ENCODE data around the gene ZNF334. TPM values are rescaled to one million over a fixed set of nuclear protein-coding genes. Genes with fewer than 3 reads are reported as not detected.

The ZNF334 gene
- total RNA-seq, 2 experiments from 2014 or later, result not detected

GRCh38 chr20:46546936-46547335 is 33.6 kb upstream of the ZNF334 start:
- Histone ChIP-seq H3K4me3 (ENCODE audit: low read depth, low read length, poor library complexity, severe bottlenecking) (no peak overlapping the region), H3K9me2 (ENCODE audit: insufficient read depth, low read length) (no peaks in the 10 kb centered on the region), H4K20me1 (ENCODE audit: insufficient read depth, low read length) (no peaks in the 10 kb centered on the region), H3K4me2 (ENCODE audit: low read length) (no peak overlapping the region), H3K79me2 (ENCODE audit: insufficient read depth, low read depth, low read length) (no peaks in the 10 kb centered on the region), H3K9me3 (ENCODE audit: low read length) (no peaks in the 10 kb centered on the region), H3K4me1 (ENCODE audit: insufficient read depth, low read length, poor library complexity, severe bottlenecking) (no peaks in the 10 kb centered on the region), H3K36me3 (ENCODE audit: insufficient read depth, low read length) (no peaks in the 10 kb centered on the region), H3K27ac (ENCODE audit: low read depth, low read length, poor library complexity, severe bottlenecking) (no peak overlapping the region), H2AFZ (ENCODE audit: low read length) (no peak overlapping the region)
- intact Hi-C loops (cut with micrococcal nuclease; ENCODE audit: unreplicated experiment), result no loop called here
- POLR2A ChIA-PET, result no interaction called here
- CTCF ChIA-PET (ENCODE audit: unreplicated experiment), result no interaction called here
- TF ChIP-seq, protein P1, sequence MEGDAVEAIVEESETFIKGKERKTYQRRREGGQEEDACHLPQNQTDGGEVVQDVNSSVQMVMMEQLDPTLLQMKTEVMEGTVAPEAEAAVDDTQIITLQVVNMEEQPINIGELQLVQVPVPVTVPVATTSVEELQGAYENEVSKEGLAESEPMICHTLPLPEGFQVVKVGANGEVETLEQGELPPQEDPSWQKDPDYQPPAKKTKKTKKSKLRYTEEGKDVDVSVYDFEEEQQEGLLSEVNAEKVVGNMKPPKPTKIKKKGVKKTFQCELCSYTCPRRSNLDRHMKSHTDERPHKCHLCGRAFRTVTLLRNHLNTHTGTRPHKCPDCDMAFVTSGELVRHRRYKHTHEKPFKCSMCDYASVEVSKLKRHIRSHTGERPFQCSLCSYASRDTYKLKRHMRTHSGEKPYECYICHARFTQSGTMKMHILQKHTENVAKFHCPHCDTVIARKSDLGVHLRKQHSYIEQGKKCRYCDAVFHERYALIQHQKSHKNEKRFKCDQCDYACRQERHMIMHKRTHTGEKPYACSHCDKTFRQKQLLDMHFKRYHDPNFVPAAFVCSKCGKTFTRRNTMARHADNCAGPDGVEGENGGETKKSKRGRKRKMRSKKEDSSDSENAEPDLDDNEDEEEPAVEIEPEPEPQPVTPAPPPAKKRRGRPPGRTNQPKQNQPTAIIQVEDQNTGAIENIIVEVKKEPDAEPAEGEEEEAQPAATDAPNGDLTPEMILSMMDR (conservative IDR thresholded peaks at IDR 0.05; ENCODE audit: low read length), result no peak
- no peak for TF ChIP-seq EZH2phosphoT487 (IDR thresholded peaks at IDR 0.05; ENCODE audit: borderline replicate concordance, low read depth, low read length)
- no TSS peak for BruUV-seq (replicated peaks)
- DNase-seq (ENCODE audit: low spot score), result no peak

DNA sequence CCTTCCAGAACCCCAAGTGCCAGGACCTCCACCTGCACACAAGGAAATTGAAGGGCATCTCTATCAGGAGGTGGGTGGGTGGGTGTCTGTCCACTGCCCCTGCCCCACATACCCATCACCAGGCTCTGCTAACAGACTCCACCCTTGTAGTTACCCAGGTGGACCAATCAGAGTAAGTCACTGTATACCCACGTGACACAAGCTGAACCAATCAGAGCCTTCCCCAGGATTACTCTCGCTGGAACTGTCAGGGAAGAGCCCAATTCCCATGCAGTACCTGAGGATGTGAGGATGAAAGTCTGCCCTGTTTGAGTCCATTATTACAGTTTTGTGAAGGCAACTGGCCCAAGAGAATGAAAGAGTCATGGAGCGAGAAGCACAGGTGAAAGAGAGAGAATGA is 32.9 kb upstream of the ZNF334 start:
- POLR2A ChIA-PET, result no interaction called here
- intact Hi-C loops (cut with micrococcal nuclease; ENCODE audit: unreplicated experiment), result no loop called here
- no TSS peak for BruUV-seq (replicated peaks)

GRCh38 chr20:46545827-46546138 is 32.4 kb upstream of the ZNF334 start:
- H3K4me1 ChIP-seq (ENCODE audit: insufficient read depth, low read length, poor library complexity, severe bottlenecking), result no peaks in the 10 kb centered on the region

More for the DNA sequence above, 32.9 kb upstream of the ZNF334 start:
- Histone ChIP-seq H3K9me2 (ENCODE audit: insufficient read depth, low read length) (no peaks in the 10 kb centered on the region), H3K36me3 (ENCODE audit: insufficient read depth, low read length) (no peaks in the 10 kb centered on the region), H3K79me2 (ENCODE audit: insufficient read depth, low read depth, low read length) (no peaks in the 10 kb centered on the region), H3K4me1 (ENCODE audit: insufficient read depth, low read length, poor library complexity, severe bottlenecking) (no peaks in the 10 kb centered on the region), H2AFZ (ENCODE audit: low read length) (no peak overlapping the region), H3K27ac (ENCODE audit: low read depth, low read length, poor library complexity, severe bottlenecking) (no peak overlapping the region), H3K4me3 (ENCODE audit: low read depth, low read length, poor library complexity, severe bottlenecking) (no peak overlapping the region), H3K4me2 (ENCODE audit: low read length) (no peak overlapping the region), H3K9me3 (ENCODE audit: low read length) (no peaks in the 10 kb centered on the region), H4K20me1 (ENCODE audit: insufficient read depth, low read length) (no peaks in the 10 kb centered on the region)
- CTCF ChIA-PET (ENCODE audit: unreplicated experiment), result no interaction called here
- no peak for DNase-seq (ENCODE audit: low spot score)
- TF ChIP-seq, protein P1 (conservative IDR thresholded peaks at IDR 0.05; ENCODE audit: low read length), result no peak
- no peak for TF ChIP-seq EZH2phosphoT487 (IDR thresholded peaks at IDR 0.05; ENCODE audit: borderline replicate concordance, low read depth, low read length)

More at GRCh38 chr20:46545827-46546138, 32.4 kb upstream of the ZNF334 start:
- CTCF ChIA-PET (ENCODE audit: unreplicated experiment), result no interaction called here
- POLR2A ChIA-PET, result no interaction called here
- Histone ChIP-seq H3K4me3 (ENCODE audit: low read depth, low read length, poor library complexity, severe bottlenecking) (no peak overlapping the region), H3K9me2 (ENCODE audit: insufficient read depth, low read length) (no peaks in the 10 kb centered on the region), H2AFZ (ENCODE audit: low read length) (no peak overlapping the region), H3K36me3 (ENCODE audit: insufficient read depth, low read length) (no peaks in the 10 kb centered on the region), H3K27ac (ENCODE audit: low read depth, low read length, poor library complexity, severe bottlenecking) (no peak overlapping the region), H3K9me3 (ENCODE audit: low read length) (no peaks in the 10 kb centered on the region), H3K4me2 (ENCODE audit: low read length) (no peak overlapping the region), H4K20me1 (ENCODE audit: insufficient read depth, low read length) (no peaks in the 10 kb centered on the region), H3K79me2 (ENCODE audit: insufficient read depth, low read depth, low read length) (no peaks in the 10 kb centered on the region)
- no peak for DNase-seq (ENCODE audit: low spot score)
- intact Hi-C loops (cut with micrococcal nuclease; ENCODE audit: unreplicated experiment), result no loop called here
- no TSS peak for BruUV-seq (replicated peaks)
- TF ChIP-seq, protein P1 (conservative IDR thresholded peaks at IDR 0.05; ENCODE audit: low read length), result no peak
- no peak for TF ChIP-seq EZH2phosphoT487 (IDR thresholded peaks at IDR 0.05; ENCODE audit: borderline replicate concordance, low read depth, low read length)

Data from OCI-LY7 (cell line).